DOHH2 (cell line): ENCODE data around the gene SGCD.

Source experiments
- H3F3A ChIP-seq: fragments of 200-600 bp; sonication (generic), shearing (Covaris generic); 2 replicates; pipeline ENCODE4 v1.6.0; 2016; ENCODE audit warnings: antibody characterized with exemption, mild to moderate bottlenecking; ENCODE audit not compliant: control insufficient read depth, insufficient read depth
- H3K27ac ChIP-seq: fragments of 200-600 bp; sonication (generic); 2 replicates; pipeline ENCODE4 v1.5.1; 2014; ENCODE audit warnings: low read depth, mild to moderate bottlenecking, low read length, moderate library complexity
- H3K27me3 ChIP-seq: fragments of 200-600 bp; sonication (generic); 2 replicates; pipeline ENCODE4 v1.6.1; 2014; ENCODE audit warnings: mild to moderate bottlenecking, low read length, mixed read lengths; ENCODE audit not compliant: control insufficient read depth
- H3K36me3 ChIP-seq: fragments of 200-600 bp; sonication (generic); 2 replicates; pipeline ENCODE4 v1.6.1; 2014; ENCODE audit warnings: mild to moderate bottlenecking, low read length, moderate library complexity, mixed read lengths; ENCODE audit not compliant: control insufficient read depth
- H3K4me1 ChIP-seq: fragments of 200-600 bp; sonication (generic); 2 replicates; pipeline ENCODE4 v1.6.1; 2014; ENCODE audit warnings: mild to moderate bottlenecking, low read length, mixed read lengths; ENCODE audit not compliant: control insufficient read depth
- H3K4me2 ChIP-seq: fragments of 200-600 bp; sonication (generic); 2 replicates; pipeline ENCODE4 v1.6.0; 2014; ENCODE audit warnings: mild to moderate bottlenecking, low read length, moderate library complexity
- H3K4me3 ChIP-seq: fragments of 200-600 bp; sonication (generic); 2 replicates; pipeline ENCODE4 v1.5.1; 2014; ENCODE audit warnings: mild to moderate bottlenecking, low read length, mixed read lengths
- H3K79me2 ChIP-seq: fragments of 200-600 bp; sonication (generic); 2 replicates; pipeline ENCODE4 v1.6.1; 2014; ENCODE audit warnings: mild to moderate bottlenecking, low read length, mixed read lengths; ENCODE audit not compliant: control insufficient read depth
- H3K9me2 ChIP-seq: fragments of 200-600 bp; sonication (generic); replicated peaks from 2 replicates; pipeline ENCODE4 v1.6.1; 2014; ENCODE audit warnings: mild to moderate bottlenecking, low read length, mixed read lengths; ENCODE audit not compliant: control insufficient read depth
- H3K9me3 ChIP-seq: fragments of 200-600 bp; sonication (generic); 2 replicates; pipeline ENCODE4 v1.6.1; 2014; ENCODE audit warnings: antibody characterized with exemption, low read length, mixed read lengths; ENCODE audit not compliant: control insufficient read depth, insufficient read depth
- H4K20me1 ChIP-seq: fragments of 200-600 bp; sonication (generic); 2 replicates; pipeline ENCODE4 v1.6.0; 2014; ENCODE audit warnings: low read depth, mild to moderate bottlenecking, antibody characterized with exemption, low read length, moderate library complexity; ENCODE audit not compliant: control insufficient read depth, insufficient read depth
- EZH2phosphoT487 ChIP-seq: fragments of 200-600 bp; sonication (generic); IDR thresholded peaks from 2 replicates; pipeline ENCODE4 v1.6.1; 2017; ENCODE audit warnings: borderline replicate concordance, mild to moderate bottlenecking, antibody characterized with exemption, low read length, moderate library complexity, mixed read lengths
- TF ChIP-seq, protein P1 (sequence below): fragments of 200-600 bp; sonication (generic); IDR thresholded peaks from one replicate; pipeline ENCODE4 v1.5.1; 2014; ENCODE audit warnings: antibody characterized with exemption, mild to moderate bottlenecking, low read depth, low read length; ENCODE audit not compliant: poor library complexity, severe bottlenecking

Gene SGCD

DNA sequence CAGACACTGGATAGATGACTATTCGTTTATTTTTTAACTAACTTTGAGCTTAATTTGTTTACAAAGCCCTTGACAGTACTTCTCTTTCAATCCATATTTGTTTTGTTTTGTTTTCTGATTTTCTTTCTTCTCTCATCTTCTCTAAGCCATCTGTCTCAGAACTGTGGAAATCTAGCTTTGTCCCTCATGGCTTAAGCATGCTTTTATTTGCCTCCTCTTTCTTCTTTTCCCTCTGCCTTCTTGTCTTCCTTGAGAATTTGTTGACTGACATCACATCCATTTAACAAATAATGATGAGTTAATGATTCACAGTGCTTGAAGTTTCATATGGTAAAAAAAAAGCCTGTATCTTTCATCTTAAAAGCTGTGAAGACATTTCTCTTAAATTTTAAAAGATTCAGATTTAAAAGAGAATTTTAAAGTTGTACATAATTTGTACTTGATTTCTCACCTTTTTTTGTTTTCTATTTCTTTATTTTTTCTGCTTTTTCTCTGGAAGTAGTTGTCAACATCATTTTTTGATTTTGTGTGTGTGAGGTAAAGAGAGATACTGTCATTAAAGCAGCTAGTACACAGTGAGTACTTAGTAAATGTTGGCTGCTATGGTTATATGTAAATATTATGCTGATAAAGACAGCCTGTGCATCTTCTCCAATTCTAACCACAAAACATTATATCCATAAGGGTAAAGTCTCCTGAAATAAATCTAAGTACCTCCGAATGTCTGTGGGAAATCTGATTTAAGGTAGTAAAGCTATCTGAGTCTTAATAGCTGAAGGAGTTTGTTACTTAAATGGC is 13.9 kb upstream of the SGCD start:
- H3K79me2 ChIP-seq, result no peaks in the 10 kb centered on the region
- H3K27me3 ChIP-seq, result no peaks in the 10 kb centered on the region
- H3K9me2 ChIP-seq, result no peaks in the 10 kb centered on the region
- no peak overlapping the region for H3K27ac ChIP-seq
- H3K4me1 ChIP-seq, result no peaks in the 10 kb centered on the region
- no peaks in the 10 kb centered on the region for H3K9me3 ChIP-seq
- no peaks in the 10 kb centered on the region for H3F3A ChIP-seq
- no peak for TF ChIP-seq EZH2phosphoT487
- TF ChIP-seq, protein P1, sequence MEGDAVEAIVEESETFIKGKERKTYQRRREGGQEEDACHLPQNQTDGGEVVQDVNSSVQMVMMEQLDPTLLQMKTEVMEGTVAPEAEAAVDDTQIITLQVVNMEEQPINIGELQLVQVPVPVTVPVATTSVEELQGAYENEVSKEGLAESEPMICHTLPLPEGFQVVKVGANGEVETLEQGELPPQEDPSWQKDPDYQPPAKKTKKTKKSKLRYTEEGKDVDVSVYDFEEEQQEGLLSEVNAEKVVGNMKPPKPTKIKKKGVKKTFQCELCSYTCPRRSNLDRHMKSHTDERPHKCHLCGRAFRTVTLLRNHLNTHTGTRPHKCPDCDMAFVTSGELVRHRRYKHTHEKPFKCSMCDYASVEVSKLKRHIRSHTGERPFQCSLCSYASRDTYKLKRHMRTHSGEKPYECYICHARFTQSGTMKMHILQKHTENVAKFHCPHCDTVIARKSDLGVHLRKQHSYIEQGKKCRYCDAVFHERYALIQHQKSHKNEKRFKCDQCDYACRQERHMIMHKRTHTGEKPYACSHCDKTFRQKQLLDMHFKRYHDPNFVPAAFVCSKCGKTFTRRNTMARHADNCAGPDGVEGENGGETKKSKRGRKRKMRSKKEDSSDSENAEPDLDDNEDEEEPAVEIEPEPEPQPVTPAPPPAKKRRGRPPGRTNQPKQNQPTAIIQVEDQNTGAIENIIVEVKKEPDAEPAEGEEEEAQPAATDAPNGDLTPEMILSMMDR, result no peak
- H3K4me2 ChIP-seq, result no peak overlapping the region
- H4K20me1 ChIP-seq, result no peaks in the 10 kb centered on the region
- H3K36me3 ChIP-seq, result no peaks in the 10 kb centered on the region
- H3K4me3 ChIP-seq, result no peak overlapping the region

DNA sequence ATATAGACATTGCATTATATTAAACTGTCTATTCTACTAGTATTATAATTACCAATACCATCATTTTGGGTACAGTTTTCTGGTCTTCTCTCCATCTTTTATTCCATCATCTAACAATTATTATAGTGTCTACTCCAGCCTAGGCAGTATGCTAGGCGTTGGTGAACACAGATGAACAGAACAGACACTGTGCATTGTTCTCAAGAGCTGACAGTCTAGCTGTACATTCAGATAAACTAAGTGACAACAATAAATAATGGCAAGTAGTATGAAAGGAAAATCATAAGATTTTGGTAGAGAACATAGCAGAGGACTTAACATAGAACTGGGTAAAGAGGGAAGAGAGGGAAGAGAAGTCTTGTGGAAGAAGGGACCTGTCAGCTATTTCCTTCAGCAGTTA is 12.5 kb upstream of the SGCD start:
- no peak overlapping the region for H3K4me3 ChIP-seq
- H3K27ac ChIP-seq, result no peak overlapping the region
- H3K36me3 ChIP-seq, result no peaks in the 10 kb centered on the region
- TF ChIP-seq EZH2phosphoT487, result no peak
- TF ChIP-seq, protein P1, result no peak
- no peaks in the 10 kb centered on the region for H3K9me2 ChIP-seq
- H3F3A ChIP-seq, result no peaks in the 10 kb centered on the region
- no peaks in the 10 kb centered on the region for H3K27me3 ChIP-seq
- no peaks in the 10 kb centered on the region for H3K9me3 ChIP-seq
- H4K20me1 ChIP-seq, result no peaks in the 10 kb centered on the region
- no peaks in the 10 kb centered on the region for H3K4me1 ChIP-seq
- H3K79me2 ChIP-seq, result no peaks in the 10 kb centered on the region
- H3K4me2 ChIP-seq, result no peak overlapping the region

DNA sequence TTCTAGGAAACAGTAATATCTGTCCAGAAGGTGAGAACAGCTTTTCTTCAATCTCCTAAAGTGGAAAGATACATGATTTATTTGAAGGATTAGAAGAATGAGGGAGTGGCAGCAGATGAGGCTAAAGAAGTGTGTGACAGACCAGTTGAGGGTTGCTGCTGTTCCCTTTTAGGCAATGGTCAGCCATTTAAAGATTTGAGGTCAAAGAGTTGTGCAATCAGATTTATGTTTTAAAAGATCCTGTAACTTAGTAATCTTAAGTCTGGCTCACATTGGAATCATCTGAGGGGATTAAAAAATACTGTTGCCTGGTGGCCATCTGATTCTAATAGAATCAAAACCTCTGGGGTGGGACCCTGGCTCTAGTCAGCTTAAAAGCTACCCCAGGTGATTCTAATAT is 4.3 kb upstream of the SGCD start:
- Histone ChIP-seq H4K20me1 (no peaks in the 10 kb centered on the region), H3K4me3 (no peak overlapping the region), H3K9me2 (no peaks in the 10 kb centered on the region), H3K27me3 (no peaks in the 10 kb centered on the region), H3K27ac (no peak overlapping the region), H3K4me1 (no peaks in the 10 kb centered on the region), H3K9me3 (no peaks in the 10 kb centered on the region), H3K36me3 (no peaks in the 10 kb centered on the region), H3F3A (no peaks in the 10 kb centered on the region), H3K4me2 (no peak overlapping the region), H3K79me2 (no peaks in the 10 kb centered on the region)
- TF ChIP-seq, protein P1, result no peak
- no peak for TF ChIP-seq EZH2phosphoT487
